Stimulated activated CD4-positive, alpha-beta T cell treated with anti-CD3 and anti-CD28 coated beads, Interleukin-4, amount 100 ng/mL, for 48 hours (primary cell): ENCODE results near the gene GFRA3.
"Not testable (repeated sequence)": the region's sequence is repeated elsewhere in the genome, so short reads cannot be mapped to it uniquely, and the experiment has no call there.

Source experiments
- DNase-seq, 2 donors: peaks; one replicate each; pipeline ENCODE4 v3.0.0-alpha.2; 2020; ENCODE audit warnings: low read depth in 2 of 2

The GFRA3 gene, protein sequence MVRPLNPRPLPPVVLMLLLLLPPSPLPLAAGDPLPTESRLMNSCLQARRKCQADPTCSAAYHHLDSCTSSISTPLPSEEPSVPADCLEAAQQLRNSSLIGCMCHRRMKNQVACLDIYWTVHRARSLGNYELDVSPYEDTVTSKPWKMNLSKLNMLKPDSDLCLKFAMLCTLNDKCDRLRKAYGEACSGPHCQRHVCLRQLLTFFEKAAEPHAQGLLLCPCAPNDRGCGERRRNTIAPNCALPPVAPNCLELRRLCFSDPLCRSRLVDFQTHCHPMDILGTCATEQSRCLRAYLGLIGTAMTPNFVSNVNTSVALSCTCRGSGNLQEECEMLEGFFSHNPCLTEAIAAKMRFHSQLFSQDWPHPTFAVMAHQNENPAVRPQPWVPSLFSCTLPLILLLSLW

DNA sequence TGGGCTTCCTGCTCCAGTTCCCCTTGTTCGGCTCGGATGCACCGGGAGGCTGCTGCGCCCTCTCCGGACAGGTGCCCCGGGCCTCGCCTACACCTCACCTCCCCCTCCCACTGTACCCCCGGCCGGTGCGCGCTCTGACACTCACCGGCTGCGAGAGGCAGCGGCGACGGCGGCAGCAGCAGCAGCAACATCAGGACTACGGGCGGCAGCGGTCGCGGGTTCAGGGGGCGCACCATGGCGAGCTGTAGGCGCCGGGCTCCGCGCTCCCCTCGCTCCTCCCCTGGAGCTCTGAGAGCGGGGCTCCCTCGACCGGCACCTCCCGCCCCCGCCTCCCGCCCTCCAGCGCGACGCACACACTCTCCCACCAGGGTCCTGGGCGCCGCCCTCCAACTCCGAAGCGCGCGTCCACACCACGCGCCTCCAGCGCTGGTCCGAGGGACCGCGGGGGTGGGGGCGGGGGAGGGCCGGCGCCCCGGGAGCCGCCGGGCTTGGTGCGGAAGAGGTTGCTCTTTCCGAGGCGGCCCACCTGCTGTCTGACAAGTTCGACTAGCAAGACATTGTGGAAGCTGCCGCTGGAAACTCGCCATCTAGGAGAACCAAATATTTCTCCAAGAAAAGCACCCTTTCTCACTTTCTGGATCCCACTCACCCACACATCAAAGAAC lies at the start of gene GFRA3:
GFRA3 (minus strand) TSS at position 433 of the 665 bp plus-strand sequence; CDS start at position 236, 197 bp downstream.
- no peak for DNase-seq

DNA sequence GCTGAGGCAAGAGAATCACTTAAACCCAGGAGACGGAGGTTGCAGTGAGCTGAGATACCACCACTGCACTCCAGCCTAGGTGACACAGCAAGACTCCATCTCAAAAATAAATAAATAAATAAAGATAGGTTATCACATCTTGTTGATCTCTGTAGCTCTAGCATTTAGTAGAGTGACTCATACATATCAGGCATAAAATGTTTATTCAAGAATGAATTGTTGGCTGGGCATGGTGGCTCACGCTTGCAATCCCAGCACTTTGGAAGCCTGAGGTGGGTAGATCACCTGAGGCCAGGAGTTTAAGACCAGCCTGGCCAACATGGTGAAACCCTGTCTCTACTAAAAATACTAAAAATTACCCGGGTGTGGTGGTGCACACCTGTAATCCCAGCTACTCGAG lies 43.8 kb upstream of the GFRA3 start:
- DNase-seq, result not testable (repeated sequence)

DNA sequence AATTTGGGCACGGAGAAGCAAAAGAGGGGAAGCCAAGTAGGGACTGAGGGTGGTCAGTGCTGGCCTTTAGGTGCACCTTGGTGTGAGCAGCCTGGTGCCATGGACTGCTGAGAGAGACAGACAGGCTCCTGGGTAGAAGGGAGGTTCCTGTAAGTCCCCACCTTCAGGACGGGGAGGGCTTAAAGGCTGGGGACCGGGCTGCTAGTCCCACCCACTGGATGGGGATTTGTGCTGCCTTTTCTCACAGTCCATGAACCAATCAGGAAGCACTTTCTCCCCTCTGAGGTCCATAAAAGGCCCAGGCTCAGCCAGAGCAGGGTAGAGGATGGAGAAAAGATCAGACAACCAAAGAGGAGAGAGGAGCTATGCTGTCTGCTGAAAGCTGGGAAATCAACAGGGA lies 41.9 kb upstream of the GFRA3 start:
- no peak for DNase-seq

DNA sequence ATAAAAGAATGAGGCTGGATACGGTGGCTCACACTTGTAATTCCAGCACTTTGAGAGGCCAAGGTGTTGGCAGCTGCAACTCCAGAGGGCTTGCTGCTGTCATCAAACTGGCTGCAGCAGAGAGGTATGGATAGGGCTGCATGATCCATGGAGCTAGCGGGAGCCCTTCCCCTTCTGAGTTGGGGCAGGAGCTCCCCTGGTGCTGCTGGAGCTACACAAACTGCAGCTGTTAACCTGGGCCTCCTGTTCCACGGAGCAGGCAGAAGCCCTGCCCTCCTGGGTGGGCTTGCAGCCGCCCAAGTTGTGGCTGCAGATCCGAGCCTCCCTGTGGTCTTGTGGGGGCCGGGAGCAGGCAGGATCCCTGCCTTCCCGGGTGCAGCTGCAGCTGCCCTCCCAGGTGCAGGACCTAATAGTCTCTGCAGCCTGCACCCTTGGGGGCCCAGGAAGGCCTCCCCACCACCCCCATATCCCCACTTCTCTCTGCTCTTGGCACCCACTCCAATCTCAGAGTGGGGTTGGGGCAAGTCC lies 41.4 kb upstream of the GFRA3 start:
- DNase-seq, result no peak

DNA sequence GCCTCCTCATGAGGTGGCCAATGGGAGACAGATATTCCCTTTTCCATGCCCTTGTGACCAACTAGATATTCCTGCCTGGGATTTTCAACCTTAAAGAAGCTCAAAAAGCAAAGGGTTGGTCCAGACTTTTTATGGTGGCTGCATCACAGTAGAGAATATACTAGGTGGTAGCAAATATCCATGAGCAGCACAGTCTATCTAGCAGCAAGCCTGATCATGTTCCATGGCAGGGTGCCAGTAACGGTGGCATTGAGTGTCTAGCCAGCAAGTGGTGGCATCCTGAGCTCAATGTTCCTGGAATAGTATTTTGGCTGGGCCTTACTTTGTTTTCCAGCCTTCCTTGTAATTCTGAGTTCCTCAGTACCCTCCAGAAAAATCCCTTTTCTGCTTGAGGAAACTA lies 31.4 kb upstream of the GFRA3 start:
- no peak for DNase-seq

DNA sequence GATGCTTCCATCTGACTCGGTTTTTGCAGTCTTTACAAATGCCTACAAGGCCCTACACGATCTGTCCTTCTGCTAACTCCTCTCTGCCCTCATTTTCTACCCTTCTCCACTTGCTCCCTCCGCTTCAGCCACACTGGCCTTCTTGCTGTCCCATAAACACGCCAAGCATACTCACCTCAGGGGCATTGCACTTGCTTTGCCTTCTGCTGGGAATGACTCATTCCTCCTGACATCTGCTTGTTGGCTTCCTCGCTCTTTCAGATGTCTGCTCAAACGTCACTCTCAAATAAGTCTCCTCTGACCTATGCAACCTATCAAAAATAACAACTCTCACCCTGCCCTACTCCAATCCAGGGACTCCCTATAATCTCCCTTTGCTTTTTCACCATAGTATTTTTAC lies 29.0 kb upstream of the GFRA3 start:
- DNase-seq, result no peak

DNA sequence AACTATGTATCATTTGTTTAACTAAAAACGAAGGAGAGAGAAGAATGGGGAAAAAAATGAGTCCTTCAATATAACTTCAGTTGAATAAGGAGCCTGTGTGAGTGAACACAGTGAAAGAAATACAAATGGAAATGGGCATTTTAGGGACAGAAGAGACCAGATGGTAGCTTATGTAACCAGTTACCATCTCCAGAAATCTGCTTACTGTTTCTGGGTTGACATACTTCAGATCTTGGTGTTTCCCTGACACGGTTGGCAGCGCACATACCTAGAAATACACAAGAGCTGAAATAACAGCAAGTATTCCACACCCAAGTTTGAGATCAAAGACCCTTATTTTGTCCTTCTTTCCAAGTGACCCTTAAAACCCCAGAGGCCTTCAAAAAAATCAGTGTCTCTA lies 14.9 kb upstream of the GFRA3 start:
- no peak for DNase-seq

DNA sequence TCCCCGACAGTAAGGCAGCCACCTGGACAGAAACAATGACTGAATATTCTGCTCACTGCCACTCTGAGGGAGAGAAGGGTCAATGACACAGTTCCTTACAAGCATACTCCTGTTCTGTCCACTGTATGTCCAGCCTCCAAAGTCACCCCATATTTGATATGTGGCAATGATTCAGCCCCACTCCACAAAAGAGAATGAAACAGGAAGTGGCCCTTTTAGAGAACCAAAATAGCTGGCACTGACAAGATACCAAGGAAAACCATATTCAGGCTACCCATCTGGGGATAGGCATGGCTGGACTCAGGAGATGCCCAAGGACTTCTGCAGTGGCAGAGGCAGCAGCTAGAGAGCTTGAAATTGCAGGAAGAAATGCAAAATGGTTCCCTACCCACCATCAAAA lies 12.8 kb upstream of the GFRA3 start:
- DNase-seq, result no peak

DNA sequence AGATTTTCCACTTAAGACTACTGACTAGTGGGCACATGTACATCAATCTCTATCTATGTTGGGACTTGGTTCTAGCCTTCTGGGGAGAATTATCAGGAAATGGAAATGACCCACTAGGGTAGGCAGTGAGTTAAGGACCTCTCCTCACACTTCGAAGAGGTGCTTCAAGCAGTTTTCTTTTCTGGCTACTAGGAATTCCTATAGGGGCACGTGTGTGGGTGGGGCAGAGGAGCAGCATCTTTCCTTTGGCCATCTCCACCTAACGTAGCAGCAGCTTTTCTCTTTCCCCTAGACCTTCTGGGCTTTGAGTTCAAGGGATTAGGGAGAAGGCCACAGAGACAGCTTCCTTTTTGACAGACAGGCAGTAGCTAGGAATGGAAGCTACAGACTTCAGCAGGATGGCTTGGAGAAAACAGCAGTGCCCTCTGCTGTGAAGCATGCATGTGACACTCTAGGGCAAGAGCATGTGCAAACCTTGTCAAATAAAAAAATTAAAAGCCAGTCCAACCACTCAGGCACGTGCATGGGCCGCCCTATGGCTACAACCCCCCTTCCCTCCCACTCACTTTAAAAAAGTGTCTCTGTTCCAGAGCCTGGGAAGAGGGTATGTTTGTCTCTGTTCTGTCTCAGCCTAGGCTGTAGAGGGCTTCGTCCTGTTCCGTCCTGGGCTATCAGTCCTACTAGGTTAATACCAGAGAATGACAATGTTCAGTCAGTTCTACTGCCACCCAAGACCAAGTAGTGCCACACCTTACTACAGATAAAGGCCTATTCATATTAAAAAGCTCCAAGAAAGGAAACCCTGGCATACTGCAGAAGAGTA lies 8.7 kb upstream of the GFRA3 start:
- no peak for DNase-seq

DNA sequence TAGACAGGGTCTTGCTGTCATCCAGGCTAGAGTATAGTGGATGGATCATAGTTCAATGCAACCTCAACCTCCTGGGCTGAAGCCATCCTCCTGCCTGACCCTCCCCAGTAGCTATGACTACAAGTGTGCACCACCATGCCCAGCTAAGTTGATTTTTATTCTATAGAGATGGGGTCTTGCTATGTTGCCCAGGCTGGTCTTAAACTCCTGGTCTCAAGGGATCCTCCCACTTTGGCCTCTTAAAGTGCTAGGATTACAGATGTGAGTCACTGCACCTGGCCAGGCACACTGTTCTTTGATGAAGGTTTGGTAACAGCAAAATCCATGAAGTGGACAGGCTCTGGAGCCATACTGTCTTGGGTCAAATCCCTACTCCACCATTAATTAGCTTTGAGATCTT lies 6.5 kb upstream of the GFRA3 start:
- no peak for DNase-seq

DNA sequence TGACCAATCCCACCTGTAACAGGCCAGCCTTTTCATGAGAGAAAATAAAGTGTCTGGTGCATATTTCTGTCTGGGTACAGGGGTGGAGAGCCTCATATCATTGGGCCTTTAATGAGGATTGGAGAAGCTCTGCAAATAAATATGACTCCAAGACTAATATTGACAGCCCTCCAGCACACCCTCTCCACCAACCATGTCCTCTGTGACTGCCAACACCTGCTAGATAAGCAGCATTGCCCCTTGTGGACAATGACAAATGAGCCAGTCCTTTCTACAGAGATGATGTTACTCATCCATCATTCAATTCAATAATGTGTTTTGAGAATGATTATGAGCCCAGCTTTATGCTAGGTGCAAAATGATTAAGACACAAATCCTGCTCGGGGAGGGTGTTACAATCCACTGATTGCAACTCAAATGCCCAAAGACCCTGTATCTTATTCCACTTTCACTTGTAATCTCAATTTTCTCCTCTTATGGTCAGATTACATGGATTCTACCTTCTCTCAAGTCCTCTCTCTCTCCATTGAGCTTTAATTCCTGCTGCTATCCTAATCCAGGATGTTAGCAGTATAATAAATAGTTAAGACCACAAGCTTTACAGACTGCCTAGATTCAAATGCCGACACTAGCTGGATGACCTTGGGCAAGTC lies 2.1 kb upstream of the GFRA3 start:
- DNase-seq, result no peak

DNA sequence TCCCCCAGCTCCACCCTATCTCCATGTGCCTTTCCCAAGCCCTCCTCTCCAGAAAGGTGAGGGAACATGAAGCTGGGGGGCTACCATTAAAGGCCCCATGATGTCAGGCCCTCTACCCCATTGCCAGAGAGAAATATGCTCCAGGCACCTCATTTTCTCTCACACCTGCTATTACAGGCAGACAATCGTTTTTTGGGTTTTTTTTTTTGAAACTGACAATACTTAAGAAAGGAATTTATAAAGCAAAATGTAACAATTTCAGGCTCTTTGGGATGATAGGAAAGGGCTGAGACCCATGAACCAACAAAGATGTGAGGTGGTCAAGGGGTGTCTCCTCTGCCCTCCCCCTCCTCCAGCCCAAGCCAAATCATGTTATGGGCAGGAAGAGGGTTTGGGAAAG lies 1.5 kb upstream of the GFRA3 start:
- no peak for DNase-seq

DNA sequence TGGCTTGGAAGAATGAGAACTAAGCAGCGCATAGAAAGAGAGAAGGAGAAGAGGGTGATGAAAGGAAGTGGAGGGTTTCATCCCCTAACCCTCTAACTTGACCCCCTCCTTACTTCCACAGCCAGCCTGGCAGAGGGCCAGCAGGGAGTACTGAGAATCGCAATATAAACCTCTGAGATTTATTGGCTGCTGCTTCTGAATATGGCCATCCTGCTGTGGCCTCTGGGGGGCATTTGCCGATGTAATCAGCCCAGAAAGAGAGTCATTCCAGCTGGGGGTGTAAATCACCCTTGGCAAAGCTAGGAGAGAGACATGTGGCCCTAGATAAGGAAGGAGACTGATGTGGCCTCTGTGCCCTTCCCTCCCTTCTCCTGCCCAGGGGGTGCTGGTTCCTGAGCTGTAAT lies 960 bp upstream of the GFRA3 start:
- DNase-seq, result no peak

DNA sequence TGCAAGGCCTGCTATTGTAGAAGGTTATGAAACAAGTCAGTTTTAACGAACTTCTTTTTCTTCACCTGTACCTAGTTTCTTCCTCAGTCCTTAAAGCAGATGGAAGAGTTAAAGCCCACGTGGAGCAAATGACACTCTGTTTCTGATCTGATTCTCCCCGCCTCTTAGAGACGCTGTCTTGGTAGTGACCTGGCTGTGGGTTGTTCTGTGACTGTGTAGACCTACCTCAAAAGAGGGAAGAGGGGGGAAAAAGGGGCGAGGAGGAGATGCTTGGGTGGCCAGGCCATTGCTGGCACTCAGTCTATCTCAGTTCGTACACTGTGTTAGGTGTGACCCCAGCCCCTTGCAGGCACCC lies 610 bp downstream of the GFRA3 start:
- DNase-seq, result no peak

DNA sequence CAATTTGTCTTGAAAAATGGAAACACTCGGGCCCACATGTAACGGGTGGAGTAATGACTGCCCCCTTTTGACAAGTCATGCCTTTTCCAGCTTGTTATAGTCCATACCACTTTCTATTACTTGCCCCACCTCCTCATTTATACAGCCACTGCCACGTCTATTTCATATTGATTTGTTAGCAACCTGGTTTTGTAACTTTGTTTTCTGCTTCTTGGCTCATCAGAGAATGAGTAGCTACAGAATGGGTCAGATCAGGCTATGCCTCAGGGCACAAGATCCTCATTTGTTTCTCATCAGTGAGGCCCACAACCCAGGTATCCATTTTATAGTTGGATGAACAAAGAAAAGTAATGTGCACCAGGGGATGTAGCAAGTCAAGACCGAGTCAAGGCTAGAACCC lies 1.7 kb downstream of the GFRA3 start:
- DNase-seq, result no peak

DNA sequence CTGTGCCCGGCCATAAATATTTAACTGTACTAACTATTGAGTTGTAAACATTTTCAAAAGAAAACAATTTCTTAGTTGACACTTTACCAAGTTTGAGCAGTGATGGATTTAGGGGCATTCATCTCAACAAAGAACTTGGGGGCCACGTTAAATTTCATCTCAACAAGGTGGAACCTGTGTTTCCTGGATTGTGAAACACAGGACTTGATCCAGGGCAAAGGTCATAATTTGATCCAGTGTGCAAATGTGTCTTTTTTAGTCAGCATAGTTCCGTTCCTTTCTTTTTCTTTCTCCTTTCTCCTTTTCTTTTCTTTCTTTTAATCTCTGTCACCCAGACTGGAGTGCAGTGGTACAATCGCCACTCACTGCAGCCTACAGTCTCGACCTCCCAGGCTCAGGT lies 3.1 kb downstream of the GFRA3 start:
- no peak for DNase-seq

DNA sequence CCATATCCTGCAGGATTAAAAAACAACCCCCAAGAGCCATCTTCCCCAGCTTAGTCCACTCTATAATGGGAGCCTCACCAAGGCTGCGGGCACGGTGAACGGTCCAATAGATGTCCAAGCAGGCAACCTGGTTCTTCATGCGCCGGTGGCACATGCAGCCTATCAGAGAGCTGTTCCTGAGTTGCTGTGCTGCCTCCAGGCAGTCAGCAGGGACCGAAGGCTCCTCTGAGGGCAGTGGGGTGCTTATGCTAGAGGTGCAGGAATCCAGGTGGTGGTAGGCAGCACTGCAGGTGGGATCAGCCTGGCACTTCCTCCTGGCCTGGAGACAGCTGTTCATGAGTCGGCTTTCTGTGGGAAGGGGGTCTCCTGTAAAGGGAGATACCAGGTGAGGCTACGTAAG lies 10.2 kb downstream of the GFRA3 start:
- DNase-seq, result no peak

DNA sequence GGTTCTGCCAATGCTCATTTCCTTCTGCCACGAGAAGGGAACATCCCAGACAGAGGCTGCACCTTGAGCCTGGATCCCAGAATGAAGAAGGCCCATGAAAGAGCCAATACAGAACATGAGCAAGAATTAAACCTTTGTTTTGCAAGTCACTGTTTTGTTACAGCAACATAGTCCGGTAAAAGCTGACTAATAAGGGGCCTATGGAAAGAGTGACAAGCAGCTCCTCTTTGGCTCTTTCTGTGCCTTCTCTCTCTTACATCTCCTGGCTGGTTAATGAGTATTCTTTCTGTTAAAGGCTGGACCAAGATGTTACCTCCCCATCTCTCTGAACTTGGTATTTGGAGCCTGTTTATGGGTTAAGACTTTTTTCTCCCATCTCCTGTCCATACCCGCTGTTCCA lies 10.8 kb downstream of the GFRA3 start:
- DNase-seq, result no peak

DNA sequence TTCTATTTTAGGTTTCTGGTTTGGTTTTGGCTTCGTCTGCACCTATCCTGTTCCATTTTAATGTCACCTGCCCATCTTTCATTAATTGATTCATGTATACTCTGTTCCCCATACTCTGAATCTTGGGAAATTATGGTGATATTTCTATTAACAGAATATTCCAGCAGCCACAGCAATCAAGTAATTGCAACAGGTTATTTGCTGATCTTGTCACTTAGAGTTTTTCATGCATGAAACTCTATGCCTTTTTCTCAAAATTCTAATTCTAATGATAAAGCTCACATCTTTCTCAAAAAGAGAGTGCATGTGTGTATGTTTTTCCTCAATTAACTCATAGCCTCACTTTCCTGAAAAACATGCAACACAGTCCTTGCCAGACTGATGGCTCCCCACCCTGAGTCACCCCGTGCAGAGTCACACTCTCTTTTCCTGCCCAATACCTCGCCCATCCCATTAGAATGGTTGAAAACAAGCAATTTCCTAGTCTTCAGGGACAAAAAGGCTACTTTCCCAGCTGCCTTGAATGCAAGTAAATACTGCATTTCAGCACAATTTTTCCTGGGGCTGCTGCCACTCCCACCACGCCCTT lies 15.6 kb downstream of the GFRA3 start:
- no peak for DNase-seq

DNA sequence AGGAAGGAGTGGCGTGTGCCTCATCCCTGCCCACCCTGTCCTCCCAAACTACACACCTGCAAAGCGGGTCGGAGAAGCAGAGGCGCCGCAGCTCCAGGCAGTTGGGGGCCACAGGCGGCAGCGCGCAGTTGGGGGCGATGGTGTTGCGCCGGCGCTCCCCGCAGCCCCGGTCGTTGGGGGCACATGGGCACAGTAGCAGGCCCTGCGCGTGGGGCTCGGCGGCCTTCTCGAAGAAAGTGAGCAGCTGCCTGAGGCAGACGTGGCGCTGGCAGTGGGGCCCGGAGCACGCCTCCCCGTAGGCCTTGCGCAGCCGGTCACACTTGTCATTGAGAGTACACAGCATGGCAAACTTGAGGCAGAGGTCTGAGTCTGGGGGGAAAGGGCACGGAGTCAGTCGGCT lies 16.8 kb downstream of the GFRA3 start:
- DNase-seq, result no peak

DNA sequence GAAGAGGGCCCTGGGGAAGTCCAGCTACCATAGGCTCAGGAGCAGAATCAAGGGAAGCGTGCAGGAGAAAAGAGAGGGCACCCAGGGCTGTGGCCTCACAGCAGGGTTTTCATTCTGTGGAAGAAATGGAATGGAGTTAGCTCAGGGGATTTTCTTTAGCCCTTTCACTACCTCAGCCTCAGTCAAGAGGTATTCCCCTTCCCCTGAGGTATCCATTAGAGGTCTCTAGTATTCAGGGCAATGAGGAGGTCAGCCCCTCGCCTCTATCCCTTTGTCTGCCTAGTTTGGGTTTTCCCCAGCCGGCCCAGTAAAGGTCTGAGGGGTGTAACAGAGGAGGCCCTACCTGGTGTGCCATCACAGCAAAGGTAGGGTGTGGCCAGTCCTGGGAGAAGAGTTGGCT lies 21.5 kb downstream of the GFRA3 start:
- DNase-seq, result no peak

DNA sequence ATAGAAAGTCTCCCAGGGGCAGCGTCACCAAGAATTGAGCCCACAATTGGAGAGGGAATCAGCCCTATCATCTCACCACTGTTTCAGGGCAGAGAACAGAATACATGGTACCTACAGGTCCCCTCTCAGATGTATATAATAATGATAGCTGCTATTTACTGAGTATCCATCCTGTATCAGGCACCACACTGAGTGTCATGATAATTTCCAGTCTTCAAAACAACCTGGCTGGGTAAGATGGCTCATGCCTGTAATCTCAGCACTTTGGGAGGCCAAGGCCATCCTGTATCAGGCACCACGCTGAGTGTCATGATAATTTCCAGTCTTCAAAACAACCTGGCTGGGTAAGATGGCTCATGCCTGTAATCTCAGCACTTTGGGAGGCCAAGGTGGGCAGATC lies 26.6 kb downstream of the GFRA3 start:
- DNase-seq, result not testable (repeated sequence)
